ENCODE measurements around the gene CYB5A.

- TF ChIP-seq POLR2A (conservative IDR thresholded peaks at IDR 0.05) (no peak), U2AF2 (optimal IDR thresholded peaks at IDR 0.05; ENCODE audit: low read depth, low read length) (no peak)
Measured at GRCh38 chr18:74217476-74218143, 74.2 kb downstream of the CYB5A start.
